Left ventricle myocardium inferior (tissue), 1 donor: ENCODE measurements around the gene HAVCR2. TPM values are rescaled to one million over a fixed set of nuclear protein-coding genes. Genes with fewer than 3 reads are reported as not detected.

Experiments used
- DNase-seq: peaks from one replicate; pipeline ENCODE4 v3.0.0-alpha.2; 2020
- H3K27ac ChIP-seq: fragments of 200-600 bp; replicated peaks from 2 replicates; pipeline ENCODE4 v1.8.0; 2021
- H3K27me3 ChIP-seq: fragments of 200-600 bp; 2 replicates; pipeline ENCODE4 v1.8.0; 2021; ENCODE audit warnings: low read depth
- H3K36me3 ChIP-seq: fragments of 200-600 bp; 2 replicates; pipeline ENCODE4 v1.8.0; 2021
- H3K4me1 ChIP-seq: fragments of 200-600 bp; 2 replicates; pipeline ENCODE4 v1.8.0; 2021
- H3K4me3 ChIP-seq: fragments of 200-600 bp; 2 replicates; pipeline ENCODE4 v1.8.0; 2021; ENCODE audit warnings: mild to moderate bottlenecking, moderate library complexity
- H3K9me3 ChIP-seq: fragments of 200-600 bp; replicated peaks from 2 replicates; pipeline ENCODE4 v1.8.0; 2021
- intact Hi-C: fragments of 100-400 bp; cut with micrococcal nuclease; formaldehyde crosslinking; loops from one replicate; pipeline ENCODE4 v1.11.0; 2022
- total RNA-seq: library from RNA; stranded (reverse); fragmentation: NEBNext Ultra II Directional; extraction: Animal tissue kit (Norgen Biotek cat#: 25700); gene quantifications from one replicate; pipeline ENCODE4 v1.2.1, GENCODE V29; 2021
- TF ChIP-seq, protein P1 (sequence below): fragments of 200-600 bp; IDR thresholded peaks from 2 replicates; pipeline ENCODE4 v1.8.0; 2021; ENCODE audit warnings: antibody characterized with exemption, mild to moderate bottlenecking, borderline replicate concordance
- donor health status: DM: no; HTN: yes; CAD: no; lungs with severe emphysema.

Gene HAVCR2
- total RNA-seq, 1 donor from 2014 or later = 3.1 TPM

DNA sequence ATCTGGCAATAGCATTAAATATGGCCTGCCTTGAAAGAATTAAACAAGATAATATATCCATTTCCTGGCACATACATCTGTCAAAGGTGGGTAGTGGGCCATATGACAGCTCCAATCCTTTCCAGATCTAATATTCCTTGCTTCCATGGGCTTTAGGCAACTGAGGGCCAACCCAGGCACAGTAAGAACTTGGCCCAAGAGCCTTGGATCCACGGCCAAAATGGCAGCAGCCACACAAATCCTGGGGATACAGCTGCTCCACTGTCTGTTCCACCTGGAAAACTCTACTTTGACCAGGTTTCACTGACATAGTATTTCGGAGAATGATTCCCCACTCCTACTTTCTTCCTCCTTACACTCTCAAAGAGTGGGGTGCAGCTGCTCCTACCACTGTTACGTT lies 63.2 kb downstream of the HAVCR2 start:
- intact Hi-C loops = no loop called here
- Histone ChIP-seq H3K27me3 (no peaks in the 10 kb centered on the region), H3K4me3 (no peak overlapping the region), H3K4me1 (peaks cover 3% of the 10 kb centered on the region), H3K36me3 (no peaks in the 10 kb centered on the region), H3K9me3 (no peaks in the 10 kb centered on the region), H3K27ac (peak overlapping the region; percentile 54)
- TF ChIP-seq, protein P1, sequence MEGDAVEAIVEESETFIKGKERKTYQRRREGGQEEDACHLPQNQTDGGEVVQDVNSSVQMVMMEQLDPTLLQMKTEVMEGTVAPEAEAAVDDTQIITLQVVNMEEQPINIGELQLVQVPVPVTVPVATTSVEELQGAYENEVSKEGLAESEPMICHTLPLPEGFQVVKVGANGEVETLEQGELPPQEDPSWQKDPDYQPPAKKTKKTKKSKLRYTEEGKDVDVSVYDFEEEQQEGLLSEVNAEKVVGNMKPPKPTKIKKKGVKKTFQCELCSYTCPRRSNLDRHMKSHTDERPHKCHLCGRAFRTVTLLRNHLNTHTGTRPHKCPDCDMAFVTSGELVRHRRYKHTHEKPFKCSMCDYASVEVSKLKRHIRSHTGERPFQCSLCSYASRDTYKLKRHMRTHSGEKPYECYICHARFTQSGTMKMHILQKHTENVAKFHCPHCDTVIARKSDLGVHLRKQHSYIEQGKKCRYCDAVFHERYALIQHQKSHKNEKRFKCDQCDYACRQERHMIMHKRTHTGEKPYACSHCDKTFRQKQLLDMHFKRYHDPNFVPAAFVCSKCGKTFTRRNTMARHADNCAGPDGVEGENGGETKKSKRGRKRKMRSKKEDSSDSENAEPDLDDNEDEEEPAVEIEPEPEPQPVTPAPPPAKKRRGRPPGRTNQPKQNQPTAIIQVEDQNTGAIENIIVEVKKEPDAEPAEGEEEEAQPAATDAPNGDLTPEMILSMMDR = no peak
- DNase-seq = no peak

DNA sequence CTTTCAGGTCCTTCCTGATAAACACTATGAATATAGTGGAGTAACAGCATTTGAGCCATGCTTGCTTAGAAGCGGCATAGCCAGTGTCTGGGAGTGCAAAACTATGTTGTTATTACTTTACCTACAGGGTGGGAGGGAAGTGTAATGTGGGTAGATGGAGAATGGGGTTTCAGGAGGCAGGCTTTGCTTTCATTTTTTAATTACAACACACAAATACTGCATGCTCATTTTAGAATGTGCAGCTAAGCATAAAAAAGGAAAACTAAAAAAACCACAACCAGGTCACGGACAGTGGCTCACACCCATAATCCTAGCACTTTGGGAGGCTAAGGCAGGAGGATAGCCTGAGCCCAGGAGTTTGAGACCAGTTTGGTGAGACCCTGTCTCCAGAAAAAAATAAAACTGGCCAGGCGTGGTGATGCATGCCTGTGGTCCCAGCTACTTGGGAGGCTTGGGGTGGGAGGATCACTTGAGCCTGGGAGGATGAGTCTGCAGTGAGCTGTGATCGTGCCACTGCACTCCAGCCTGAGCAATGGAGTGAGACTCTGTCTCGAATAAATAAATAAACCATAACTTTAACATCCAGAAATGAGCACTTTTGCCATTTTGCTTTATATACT lies 70.2 kb downstream of the HAVCR2 start:
- Histone ChIP-seq H3K4me3 (no peak overlapping the region), H3K9me3 (no peaks in the 10 kb centered on the region), H3K4me1 (no peaks in the 10 kb centered on the region), H3K27me3 (no peaks in the 10 kb centered on the region), H3K27ac (no peak overlapping the region), H3K36me3 (no peaks in the 10 kb centered on the region)
- intact Hi-C loops = no loop called here
- no peak for DNase-seq
- TF ChIP-seq, protein P1 = no peak

Other genes with a start within 250 kb of the HAVCR2 start
- gene TIMD4, start 145.8 kb downstream of the HAVCR2 start, total RNA-seq = not detected
- gene HAVCR1, start 49.9 kb downstream of the HAVCR2 start, total RNA-seq = not detected
- gene MED7, start 33.8 kb upstream of the HAVCR2 start, total RNA-seq = 10.3 TPM
- not detected for gene GARIN3, start 57.2 kb upstream of the HAVCR2 start, total RNA-seq
- 0.36 TPM for gene ITK, start 71.8 kb upstream of the HAVCR2 start, total RNA-seq
- gene CYFIP2, start 157.1 kb upstream of the HAVCR2 start, total RNA-seq = 28.2 TPM